Endometrial microvascular endothelial cells (primary cell): ENCODE results near the gene B4GALT7. TPM values are rescaled to one million over a fixed set of nuclear protein-coding genes. Genes with fewer than 3 reads are reported as not detected.
"Not testable (repeated sequence)": the region's sequence is repeated elsewhere in the genome, so short reads cannot be mapped to it uniquely, and the experiment has no call there.

Source experiments
- in situ Hi-C: cut with HindIII; loops from 2 replicates; pipeline ENCODE4 v1.10.0; 2017; ENCODE audit warnings: low sequenced_read_pairs, low pct_unique_long_range_greater_than_20kb; ENCODE audit errors: inconsistent ontology term
- total RNA-seq: library from RNA; depleted of rRNA; stranded (reverse); fragments of >200 nt; gene quantifications from one replicate; pipeline ENCODE4 v1.2.3, GENCODE V29; 2015; ENCODE audit errors: inconsistent ontology term

The B4GALT7 gene, protein sequence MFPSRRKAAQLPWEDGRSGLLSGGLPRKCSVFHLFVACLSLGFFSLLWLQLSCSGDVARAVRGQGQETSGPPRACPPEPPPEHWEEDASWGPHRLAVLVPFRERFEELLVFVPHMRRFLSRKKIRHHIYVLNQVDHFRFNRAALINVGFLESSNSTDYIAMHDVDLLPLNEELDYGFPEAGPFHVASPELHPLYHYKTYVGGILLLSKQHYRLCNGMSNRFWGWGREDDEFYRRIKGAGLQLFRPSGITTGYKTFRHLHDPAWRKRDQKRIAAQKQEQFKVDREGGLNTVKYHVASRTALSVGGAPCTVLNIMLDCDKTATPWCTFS
- total RNA-seq: 44.8 TPM

DNA sequence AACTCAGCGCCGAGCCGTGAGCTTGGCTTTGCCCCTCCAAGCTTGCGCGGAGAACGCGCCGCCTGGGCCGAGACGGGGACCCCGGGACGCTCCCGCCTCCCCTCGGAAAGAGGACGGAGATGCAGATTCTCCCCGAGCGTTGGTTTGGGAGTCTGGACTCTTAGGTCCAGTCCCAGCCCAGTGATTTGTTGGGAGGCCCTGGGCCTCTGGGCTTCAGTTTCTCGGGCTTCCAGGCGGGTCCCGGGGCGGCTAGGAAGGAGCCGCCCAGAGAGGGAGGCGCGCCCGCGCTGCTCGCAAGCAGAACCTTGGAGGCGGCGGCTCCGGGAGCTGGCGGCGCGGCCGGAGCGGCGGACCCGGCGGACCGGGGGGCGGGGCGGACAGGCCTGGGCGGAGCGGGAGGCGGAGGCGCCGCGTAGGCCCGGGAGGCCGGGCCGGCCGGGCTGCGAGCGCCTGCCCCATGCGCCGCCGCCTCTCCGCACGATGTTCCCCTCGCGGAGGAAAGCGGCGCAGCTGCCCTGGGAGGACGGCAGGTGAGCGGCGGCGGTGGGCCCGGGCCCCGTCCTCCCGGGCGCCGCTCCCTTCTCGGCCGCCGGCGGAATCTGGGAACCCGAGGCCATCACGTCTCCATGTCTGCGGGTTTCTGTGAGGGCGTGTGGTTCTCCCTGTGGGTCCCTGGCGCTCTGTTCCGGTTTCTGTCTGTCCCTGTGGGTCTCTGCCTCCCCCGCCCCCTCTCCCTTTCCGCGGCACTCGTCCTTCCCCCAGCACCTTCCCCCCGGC is at the start of gene B4GALT7:
Gene B4GALT7 (plus strand): TSS at position 402 of the 777 bp plus-strand sequence. CDS start 79 bp downstream, at position 481.
- in situ Hi-C loops: no loop called here

DNA sequence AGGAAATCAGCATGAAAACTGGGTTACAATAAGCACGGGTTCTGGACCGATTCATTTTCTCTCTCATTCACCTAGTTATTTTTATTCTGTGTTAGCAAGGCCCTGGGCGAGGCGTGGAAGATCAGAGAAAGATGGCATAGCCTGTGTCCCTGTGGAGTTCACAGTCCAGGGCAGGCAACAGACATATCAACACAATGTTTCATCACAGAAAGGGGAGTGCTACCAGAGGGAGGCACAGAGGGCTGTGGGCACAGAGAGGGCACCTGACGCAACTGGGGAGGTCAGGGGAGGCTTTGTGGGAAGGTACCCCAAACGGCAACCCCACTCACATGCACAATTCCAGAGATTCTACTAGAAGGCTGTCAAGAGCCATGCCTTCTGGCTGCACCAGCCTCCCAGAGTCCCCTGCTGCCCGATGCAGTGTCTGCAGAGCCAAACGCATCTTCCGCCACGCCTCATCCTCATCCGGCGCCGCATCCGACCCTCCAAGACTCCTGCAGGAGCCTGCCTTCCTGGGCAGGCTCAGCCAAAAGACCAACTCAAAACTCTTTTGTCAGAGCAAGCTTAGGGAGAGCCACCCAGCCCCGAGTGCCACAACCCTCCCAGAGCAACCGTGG is 47.0 kb upstream of the B4GALT7 start:
- in situ Hi-C loops: no loop called here

DNA sequence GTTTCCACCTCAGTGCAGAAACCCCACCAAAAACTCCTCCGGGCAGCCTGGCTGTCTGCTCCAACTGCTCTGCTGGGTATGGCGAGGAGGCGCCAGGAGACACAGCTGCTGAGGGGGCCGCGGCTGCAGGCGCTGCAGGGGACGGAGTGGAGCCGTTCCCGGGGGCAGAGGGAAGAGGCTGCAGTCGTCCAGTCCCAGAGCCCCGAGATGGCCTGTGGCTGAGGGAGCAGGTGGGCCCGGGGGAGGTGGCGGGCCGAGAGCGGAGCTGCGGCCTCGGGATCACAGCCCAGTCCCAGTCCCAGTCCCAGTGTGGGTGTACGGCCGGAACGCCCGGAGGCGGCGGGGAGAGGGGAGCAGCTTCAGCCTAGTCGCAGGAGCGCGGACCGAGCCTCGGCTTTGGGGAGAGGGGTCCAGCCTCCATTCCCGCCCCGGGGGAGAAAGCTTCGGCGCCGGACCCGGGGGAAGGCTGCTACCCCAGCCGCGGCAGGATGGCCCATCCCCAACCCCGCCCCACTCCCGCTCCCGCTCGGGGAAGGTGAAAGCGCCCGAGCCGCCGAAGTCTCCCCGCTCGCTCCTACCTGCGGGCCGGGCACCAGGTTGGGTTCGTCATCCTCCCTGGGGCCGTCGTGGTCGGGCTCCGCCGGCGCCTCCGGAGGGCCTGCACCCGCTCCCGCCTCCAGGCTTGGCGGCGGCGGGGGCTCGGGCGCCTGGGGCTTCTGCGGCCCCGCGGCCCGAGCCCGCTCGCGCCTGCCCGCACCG is 46.1 kb upstream of the B4GALT7 start:
- in situ Hi-C loops: no loop called here

DNA sequence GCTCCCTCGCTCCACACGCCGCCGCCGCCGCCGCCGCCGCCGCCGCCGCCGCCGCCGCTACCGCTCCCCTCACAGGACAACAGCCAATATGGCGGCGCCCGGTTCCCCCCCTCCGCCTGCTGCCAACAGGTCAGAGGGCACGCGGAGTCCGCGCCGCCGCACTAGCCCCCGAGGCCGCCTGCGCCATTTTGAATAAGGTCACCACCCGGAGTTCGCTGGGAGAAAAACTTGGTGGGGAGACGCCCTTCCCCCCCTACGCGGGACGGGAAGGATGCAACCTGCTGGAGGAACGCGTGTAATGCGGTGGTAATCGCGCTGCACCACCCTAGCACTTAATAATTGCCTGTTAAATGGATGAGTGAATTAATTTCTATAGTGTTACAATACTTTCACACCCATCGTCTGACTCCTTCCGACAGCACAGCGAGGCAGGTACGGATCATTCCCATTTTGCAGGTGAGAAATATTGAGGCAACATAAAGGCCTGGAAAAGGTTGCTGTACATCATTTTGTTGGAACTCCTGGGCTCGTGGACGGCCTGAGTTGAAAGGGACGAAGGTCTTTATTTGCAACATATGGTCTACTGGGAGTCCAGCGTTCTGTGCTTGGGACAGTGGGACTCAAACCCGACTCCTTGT is 45.3 kb upstream of the B4GALT7 start, which contains the start of gene FAM193B:
Gene FAM193B (minus strand): TSS at position 90 of the 638 bp plus-strand sequence. CDS start 105 bp downstream, outside the sequence.
- in situ Hi-C loops: no loop called here

GRCh38 chr5:177555228-177555627 is 44.7 kb upstream of the B4GALT7 start:
- in situ Hi-C loops: no loop called here

DNA sequence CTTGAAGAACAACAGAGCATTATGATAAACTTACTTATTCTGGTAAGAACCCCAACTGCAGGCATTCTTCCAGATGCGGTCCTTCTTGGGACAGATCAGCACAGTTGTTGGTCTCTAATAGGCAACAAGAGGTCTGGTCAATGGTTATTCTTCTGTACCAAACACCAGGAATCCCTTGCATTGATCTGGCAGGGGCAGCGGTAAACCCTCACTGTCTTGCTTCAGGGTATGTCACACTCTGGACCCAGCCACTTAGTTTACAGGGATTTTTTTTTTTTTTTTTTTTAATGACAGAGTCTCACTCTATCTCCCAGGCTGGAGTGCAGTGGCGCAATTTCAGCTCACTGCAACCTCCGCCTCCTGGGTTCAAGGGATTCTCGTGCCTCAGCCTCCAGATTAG is 44.3 kb upstream of the B4GALT7 start:
- in situ Hi-C loops: no loop called here

DNA sequence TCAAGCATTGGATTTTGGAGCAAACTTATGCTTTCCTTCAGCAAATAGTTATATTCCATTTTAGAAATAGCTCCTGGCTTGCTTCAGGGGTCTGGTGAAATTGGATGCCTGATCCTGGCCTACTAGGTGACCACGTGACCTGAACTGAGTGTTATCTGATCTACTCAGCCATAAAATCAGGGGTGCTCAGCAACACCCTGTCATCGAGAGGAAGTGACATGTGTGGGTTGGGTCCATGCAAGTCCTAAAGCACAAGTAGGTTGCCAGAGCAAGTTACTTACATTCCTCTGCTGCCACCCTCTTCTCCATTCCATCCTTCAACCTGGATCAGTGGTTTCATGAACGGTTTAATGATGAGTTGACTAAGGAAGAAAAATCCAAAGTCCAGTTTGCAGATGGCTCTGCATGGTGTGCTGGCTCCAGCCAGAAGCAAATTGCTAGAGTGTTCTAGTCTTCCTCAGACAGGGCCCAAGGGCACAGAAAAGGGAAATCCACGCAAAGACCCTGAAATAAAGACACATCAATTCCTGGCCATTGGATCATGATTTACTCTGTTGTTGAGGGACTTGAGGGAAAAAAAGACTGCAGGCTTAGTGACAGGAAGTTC is 42.8 kb upstream of the B4GALT7 start:
- in situ Hi-C loops: no loop called here

DNA sequence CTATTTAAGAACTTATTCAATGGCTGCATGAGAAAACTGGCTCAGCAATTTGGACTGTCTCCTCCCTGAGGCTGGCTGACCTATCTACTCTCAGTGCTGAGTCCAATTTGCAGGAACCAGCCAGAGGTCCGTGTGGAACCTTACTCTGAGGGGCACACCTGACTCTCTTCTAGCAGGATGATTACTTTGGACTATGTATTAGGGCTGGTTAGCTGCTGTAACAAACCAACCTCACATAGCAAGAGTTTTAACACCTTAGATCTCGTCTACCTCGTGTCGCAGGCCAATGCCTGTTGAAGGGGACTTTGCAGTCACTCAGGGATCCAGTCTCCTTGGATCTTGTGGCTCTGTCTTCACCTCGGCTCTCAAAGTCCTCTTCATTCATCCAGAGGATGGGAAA is 42.1 kb upstream of the B4GALT7 start:
- in situ Hi-C loops: no loop called here

GRCh38 chr5:177559446-177559941 is 40.4 kb upstream of the B4GALT7 start:
- in situ Hi-C loops: not testable (repeated sequence)

DNA sequence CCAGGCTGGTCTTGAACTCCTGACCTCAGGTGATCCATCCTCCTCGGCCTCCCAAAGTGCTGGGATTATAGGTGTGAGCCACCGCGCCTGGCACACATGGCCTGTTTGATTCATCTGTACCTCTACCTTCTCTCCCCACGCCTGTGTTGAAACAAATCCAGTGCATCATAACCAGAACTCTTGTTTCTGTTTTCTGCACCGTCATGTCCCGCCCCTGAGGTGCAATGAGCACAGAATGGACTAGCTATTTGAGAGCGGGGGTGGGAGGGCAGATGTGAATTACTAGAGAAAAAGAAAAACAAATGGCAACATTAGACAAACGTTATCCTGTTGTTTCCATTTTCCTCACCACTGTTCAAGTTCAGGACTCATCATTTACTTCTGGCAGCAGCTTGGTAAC is 34.9 kb upstream of the B4GALT7 start:
- in situ Hi-C loops: no loop called here

DNA sequence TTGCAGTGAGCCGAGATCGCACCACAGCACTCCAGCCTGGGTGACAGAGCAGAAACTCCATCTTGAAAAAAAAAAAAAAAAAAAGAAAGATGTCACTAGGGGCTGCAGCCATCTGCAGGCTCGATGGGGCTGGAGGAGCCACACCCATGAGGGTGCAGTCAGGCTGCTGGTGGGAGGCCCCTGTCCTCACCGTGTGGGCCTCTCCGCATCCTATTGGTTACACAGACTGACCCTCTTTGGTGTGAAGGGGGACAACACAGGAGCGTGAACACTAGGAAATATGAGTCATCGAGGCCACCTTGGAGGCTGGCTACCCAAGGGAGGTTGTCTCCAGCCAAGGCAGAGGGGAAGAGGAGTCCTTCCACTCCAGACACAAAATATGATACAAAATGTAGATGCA is 31.6 kb upstream of the B4GALT7 start:
- in situ Hi-C loops: no loop called here

GRCh38 chr5:177569894-177570293 is 30.0 kb upstream of the B4GALT7 start:
- in situ Hi-C loops: no loop called here

GRCh38 chr5:177575488-177575887 is 24.4 kb upstream of the B4GALT7 start:
- in situ Hi-C loops: no loop called here

DNA sequence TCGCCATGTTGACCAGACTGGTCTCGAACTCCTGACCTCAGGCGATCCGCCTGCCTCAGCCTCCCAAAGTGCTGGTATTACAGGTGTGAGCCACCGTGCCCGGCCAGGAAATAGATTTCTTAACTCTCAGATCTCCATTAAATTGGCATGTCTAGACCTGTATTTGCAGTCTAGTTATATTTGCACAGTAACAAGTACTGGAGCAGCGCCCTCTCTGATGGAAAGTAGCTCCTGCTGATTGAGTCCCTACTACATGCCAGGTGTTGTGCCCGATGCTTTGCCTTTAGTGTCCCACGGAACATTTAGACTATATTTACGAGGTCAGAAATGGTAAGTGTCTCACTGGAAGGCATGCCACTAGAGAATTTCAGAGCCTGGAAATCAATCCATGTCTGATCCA is 23.8 kb upstream of the B4GALT7 start:
- in situ Hi-C loops: no loop called here

GRCh38 chr5:177578316-177578715 is 21.6 kb upstream of the B4GALT7 start:
- in situ Hi-C loops: no loop called here

- in situ Hi-C loops: no loop called here
Measured at GRCh38 chr5:177588413-177588909, 11.5 kb upstream of the B4GALT7 start.

DNA sequence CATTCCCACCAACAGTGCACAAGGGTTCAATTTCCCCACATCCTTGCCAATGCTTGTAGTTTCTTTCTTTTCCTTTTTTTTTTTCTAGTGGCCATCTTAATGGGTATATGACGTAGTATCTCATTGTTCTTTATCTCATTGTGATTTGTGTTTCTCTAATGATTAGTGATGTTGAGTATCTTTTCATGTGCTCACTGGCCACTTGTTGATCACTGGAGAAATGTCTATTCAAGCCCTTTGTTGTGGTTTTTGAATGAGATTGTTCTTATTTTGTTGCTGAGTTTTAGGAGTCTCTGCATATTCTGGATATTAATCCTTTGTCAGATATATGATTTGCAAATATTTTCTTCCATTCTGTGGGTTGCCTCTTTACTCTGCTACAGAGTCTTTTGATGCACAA is 9.5 kb upstream of the B4GALT7 start:
- in situ Hi-C loops: no loop called here

DNA sequence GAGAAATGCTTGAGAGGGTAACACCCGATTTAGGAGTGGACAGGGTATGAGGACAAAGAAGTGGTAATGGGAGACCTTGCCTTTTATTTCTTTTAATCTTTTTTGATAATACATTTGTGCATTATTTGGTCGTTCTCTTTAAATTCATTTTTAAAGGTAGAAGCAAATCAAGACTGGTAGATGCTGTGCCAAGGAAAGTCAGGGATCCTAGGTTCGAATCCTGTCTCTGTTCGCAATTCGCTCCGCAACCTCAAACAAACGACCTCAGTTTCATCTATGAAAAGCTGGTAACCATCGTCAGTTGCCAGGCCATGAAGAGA is 8.3 kb upstream of the B4GALT7 start:
- in situ Hi-C loops: no loop called here
